Neuron (in vitro differentiated cells): ENCODE results near the gene RAB10.
"Not testable (repeated sequence)": the region's sequence is repeated elsewhere in the genome, so short reads cannot be mapped to it uniquely, and the experiment has no call there.

Experiments used
- H2AFZ ChIP-seq: one replicate; pipeline ENCODE4 v1.6.1; 2013; ENCODE audit warnings: low read depth, mild to moderate bottlenecking, inconsistent platforms, low read length, moderate library complexity
- H3K27me3 ChIP-seq: one replicate; pipeline ENCODE4 v1.6.1; 2013; ENCODE audit warnings: low read length; ENCODE audit not compliant: insufficient read depth
- H3K36me3 ChIP-seq: one replicate; pipeline ENCODE4 v1.6.1; 2013; ENCODE audit warnings: low read length; ENCODE audit not compliant: insufficient read depth
- H3K4me1 ChIP-seq: one replicate; pipeline ENCODE4 v1.6.1; 2013; ENCODE audit warnings: low read length; ENCODE audit not compliant: insufficient read depth
- H3K4me3 ChIP-seq: 2 replicates; pipeline ENCODE4 v1.5.1; 2013; ENCODE audit warnings: mild to moderate bottlenecking, low read length, moderate library complexity
- H3K9me3 ChIP-seq: one replicate; pipeline ENCODE4 v1.6.1; 2013; ENCODE audit warnings: low read length

The RAB10 gene

GRCh38 chr2:26008095-26008494 lies 25.8 kb upstream of the RAB10 start:
- Histone ChIP-seq H2AFZ (no peak overlapping the region), H3K36me3 (no peaks in the 10 kb centered on the region), H3K9me3 (no peaks in the 10 kb centered on the region)

GRCh38 chr2:26008851-26009566 lies 24.9 kb upstream of the RAB10 start:
- no peaks in the 10 kb centered on the region for H3K27me3 ChIP-seq
- peaks cover 14% of the 10 kb centered on the region for H3K4me1 ChIP-seq
- H2AFZ ChIP-seq = no peak overlapping the region
- H3K9me3 ChIP-seq = no peaks in the 10 kb centered on the region
- H3K36me3 ChIP-seq = no peaks in the 10 kb centered on the region
- H3K4me3 ChIP-seq = no peak overlapping the region

More at GRCh38 chr2:26008095-26008494, 25.8 kb upstream of the RAB10 start:
- Histone ChIP-seq H3K4me1 (peaks cover 14% of the 10 kb centered on the region), H3K27me3 (no peaks in the 10 kb centered on the region), H3K4me3 (no peak overlapping the region)

GRCh38 chr2:26009567-26009963 lies 24.3 kb upstream of the RAB10 start:
- no peaks in the 10 kb centered on the region for H3K27me3 ChIP-seq
- peaks cover 14% of the 10 kb centered on the region for H3K4me1 ChIP-seq
- H2AFZ ChIP-seq = no peak overlapping the region
- no peaks in the 10 kb centered on the region for H3K9me3 ChIP-seq
- H3K4me3 ChIP-seq = no peak overlapping the region
- H3K36me3 ChIP-seq = no peaks in the 10 kb centered on the region

- H3K9me3 ChIP-seq = no peaks in the 10 kb centered on the region
- no peak overlapping the region for H3K4me3 ChIP-seq
- no peak overlapping the region for H2AFZ ChIP-seq
- H3K36me3 ChIP-seq = no peaks in the 10 kb centered on the region
- peaks cover 14% of the 10 kb centered on the region for H3K4me1 ChIP-seq
- no peaks in the 10 kb centered on the region for H3K27me3 ChIP-seq
These were observed 22.9 kb upstream of the RAB10 start for GRCh38 chr2:26010943-26011342.

GRCh38 chr2:26011609-26011989 lies 22.3 kb upstream of the RAB10 start:
- peaks cover 14% of the 10 kb centered on the region for H3K4me1 ChIP-seq
- H3K4me3 ChIP-seq = no peak overlapping the region
- H3K36me3 ChIP-seq = no peaks in the 10 kb centered on the region
- H3K9me3 ChIP-seq = no peaks in the 10 kb centered on the region
- no peaks in the 10 kb centered on the region for H3K27me3 ChIP-seq
- H2AFZ ChIP-seq = no peak overlapping the region

GRCh38 chr2:26011990-26012856 lies 21.7 kb upstream of the RAB10 start:
- H2AFZ ChIP-seq = no peak overlapping the region
- H3K4me3 ChIP-seq = no peak overlapping the region
- H3K27me3 ChIP-seq = no peaks in the 10 kb centered on the region
- no peaks in the 10 kb centered on the region for H3K9me3 ChIP-seq
- peaks cover 14% of the 10 kb centered on the region for H3K4me1 ChIP-seq
- no peaks in the 10 kb centered on the region for H3K36me3 ChIP-seq

GRCh38 chr2:26013668-26014067 lies 20.2 kb upstream of the RAB10 start:
- Histone ChIP-seq H3K4me3 (no peak overlapping the region), H3K9me3 (no peaks in the 10 kb centered on the region), H3K36me3 (no peaks in the 10 kb centered on the region), H3K4me1 (peaks cover 14% of the 10 kb centered on the region), H3K27me3 (no peaks in the 10 kb centered on the region), H2AFZ (no peak overlapping the region)

- H3K27me3 ChIP-seq = no peaks in the 10 kb centered on the region
- H3K4me1 ChIP-seq = peaks cover 14% of the 10 kb centered on the region
- no peak overlapping the region for H3K4me3 ChIP-seq
- no peaks in the 10 kb centered on the region for H3K36me3 ChIP-seq
- no peak overlapping the region for H2AFZ ChIP-seq
- no peaks in the 10 kb centered on the region for H3K9me3 ChIP-seq
These were observed 17.7 kb upstream of the RAB10 start for GRCh38 chr2:26016012-26016705.

GRCh38 chr2:26016706-26017045 lies 17.2 kb upstream of the RAB10 start:
- H3K27me3 ChIP-seq, H3K36me3 ChIP-seq, H3K9me3 ChIP-seq, H3K4me3 ChIP-seq, H2AFZ ChIP-seq: not testable (repeated sequence)
- H3K4me1 ChIP-seq = peaks cover 13% of the 10 kb centered on the region

- Histone ChIP-seq H3K4me1 (peaks cover 4% of the 10 kb centered on the region), H3K4me3 (no peak overlapping the region), H3K36me3 (no peaks in the 10 kb centered on the region), H3K9me3 (no peaks in the 10 kb centered on the region), H2AFZ (no peak overlapping the region), H3K27me3 (no peaks in the 10 kb centered on the region)
These were observed 16.3 kb upstream of the RAB10 start for GRCh38 chr2:26017464-26018183.

- no peaks in the 10 kb centered on the region for H3K9me3 ChIP-seq
- no peaks in the 10 kb centered on the region for H3K36me3 ChIP-seq
- no peak overlapping the region for H2AFZ ChIP-seq
- no peaks in the 10 kb centered on the region for H3K27me3 ChIP-seq
- no peak overlapping the region for H3K4me3 ChIP-seq
- H3K4me1 ChIP-seq = no peaks in the 10 kb centered on the region
These were observed 15.5 kb upstream of the RAB10 start for GRCh38 chr2:26018184-26019055.

GRCh38 chr2:26020231-26020640 lies 13.6 kb upstream of the RAB10 start:
- Histone ChIP-seq H3K4me3 (no peak overlapping the region), H3K27me3 (no peaks in the 10 kb centered on the region), H3K9me3 (no peaks in the 10 kb centered on the region), H3K36me3 (no peaks in the 10 kb centered on the region), H2AFZ (no peak overlapping the region), H3K4me1 (no peaks in the 10 kb centered on the region)
